Measurements from ENCODE around the gene SSRP1. TPM values are rescaled to one million over a fixed set of nuclear protein-coding genes. Genes with fewer than 3 reads are reported as not detected.

Gene SSRP1
- total and polyA plus RNA-seq, 2 of the 4 experiments (the other 2 are of a cell fraction), result 106 to 146 TPM

DNA sequence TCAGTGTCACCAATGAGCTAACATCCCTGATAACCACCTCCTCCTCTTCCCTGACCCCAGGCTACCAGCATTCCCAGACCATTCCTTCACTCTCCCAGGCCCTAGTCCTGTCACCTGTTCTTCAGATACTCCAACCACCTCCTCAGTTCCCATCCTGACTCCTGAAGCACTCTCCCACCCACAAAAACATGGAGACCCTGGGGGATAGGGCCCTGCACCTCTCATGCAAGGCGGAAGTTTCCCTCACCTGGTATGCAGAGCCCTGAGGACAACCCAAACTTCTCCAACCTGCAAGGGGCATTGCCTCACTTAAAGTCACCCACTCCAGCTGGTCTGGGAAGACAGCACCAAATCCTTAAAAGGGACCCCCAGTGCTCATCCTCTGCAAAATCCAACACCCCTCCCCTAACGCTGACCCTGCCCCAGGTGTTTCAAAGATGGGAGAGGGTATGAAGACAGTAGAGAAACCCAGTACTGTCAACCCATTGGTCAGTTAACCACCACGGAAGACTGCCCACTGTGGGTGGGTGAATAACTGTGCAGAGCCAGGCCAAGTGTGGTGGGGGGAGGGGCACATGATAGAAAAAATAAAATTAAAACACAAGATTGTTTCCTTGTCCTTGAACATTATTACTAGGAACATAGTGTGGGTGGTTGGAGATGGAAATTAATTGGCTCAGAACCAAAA lies 12.4 kb downstream of the SSRP1 start:
- dilution Hi-C loops (cut with HindIII; ENCODE audit: low sequenced_read_pairs, unreplicated experiment), result no loop called here
- peak overlapping the region; percentile 19; the same call in 1 of the 2 replicates for H4K5ac ChIP-seq (ENCODE audit: low read depth, low read length)
- CTCF ChIA-PET, result no interaction called here
- ATAC-seq (ENCODE audit: low read depth) (no peak), DNase-seq (peak; percentile 40)
- peak overlapping the region; percentile 6 for H2AFZ ChIP-seq (replicated peaks; ENCODE audit: low read length, poor library complexity)
- peak overlapping the region; percentile 86; the same call in 1 of the 2 replicates for H3K18ac ChIP-seq (ENCODE audit: low read depth, low read length)
- H3K79me1 ChIP-seq (ENCODE audit: low read depth in 1 of 2, low read length in 2 of 2), result peaks cover 15 to 59% of the 10 kb centered on the region in 2 experiments
- peak overlapping the region; percentile 97 for H3K4me3 ChIP-seq (ENCODE audit: insufficient read depth, low read depth, low read length)
- H3K4me2 ChIP-seq (ENCODE audit: low read depth, low read length), result peak overlapping the region; percentile 78
- no peaks in the 10 kb centered on the region for H3K9me3 ChIP-seq (ENCODE audit: control insufficient read depth, insufficient read depth, low read length)
- peak overlapping the region; percentile 62 for H4K91ac ChIP-seq (ENCODE audit: insufficient read depth, low read depth, low read length)
- peak overlapping the region; percentile 78 for H2AK5ac ChIP-seq (ENCODE audit: low read depth, low read length)
- peak overlapping the region; percentile 74; the same call in 1 of the 2 replicates for H3K56ac ChIP-seq (ENCODE audit: extremely low read depth, insufficient read depth, low read length)
- H2BK5ac ChIP-seq (ENCODE audit: low read depth, low read length, poor library complexity, severe bottlenecking), result peak overlapping the region; percentile 92
- peak overlapping the region; percentile 63; the same call in 2 of the 3 replicates for H2BK15ac ChIP-seq (ENCODE audit: low read depth, low read length)
- POLR2A ChIA-PET (ENCODE audit: unreplicated experiment), result interaction anchor here (3.0 kb wide), 1 partner anchor 12 kb away, joined by 16 read pairs; no protein-coding TSS in a partner anchor
- peak overlapping the region; percentile 97 for H2AK9ac ChIP-seq (replicated peaks; ENCODE audit: low read depth, low read length, poor library complexity)
- peak overlapping the region; percentile 85 for H3K4ac ChIP-seq (ENCODE audit: low read depth, low read length)
- peaks cover 42% of the 10 kb centered on the region for H3K36me3 ChIP-seq (ENCODE audit: control insufficient read depth, insufficient read depth, low read length)
- peak overlapping the region; percentile 99 for H3K9ac ChIP-seq (ENCODE audit: low read depth, low read length)
- peak overlapping the region; percentile 6; the same call in 1 of the 2 replicates for H2BK20ac ChIP-seq (ENCODE audit: low read depth, low read length)
- no TSS peak for BruUV-seq (replicated peaks)
- peak overlapping the region; percentile 83 for H3K23ac ChIP-seq (ENCODE audit: low read depth, low read length)
- peaks cover 23% of the 10 kb centered on the region for H3K4me1 ChIP-seq (ENCODE audit: control insufficient read depth, insufficient read depth, low read length)
- H3K27ac ChIP-seq (ENCODE audit: insufficient read depth, low read length), result peak overlapping the region; percentile 99
- H4K20me1 ChIP-seq (ENCODE audit: insufficient read depth, low read length), result peaks cover 41% of the 10 kb centered on the region
- peaks cover 24% of the 10 kb centered on the region for H3K9me1 ChIP-seq (ENCODE audit: insufficient read depth, low read length)
- H4K8ac ChIP-seq (ENCODE audit: low read depth in 2 of 2, low read length in 2 of 2), result peak overlapping the region; percentile 33 to 77; a peak in 2 of 4 replicates
- intact Hi-C loops (cut with micrococcal nuclease), result loop anchor here (2.0 kb wide), 2 partner anchors 75 to 483 kb away; no protein-coding TSS in a partner anchor
- in situ Hi-C loops (cut with MboI; ENCODE audit: low sequenced_read_pairs), result no loop called here
- TF ChIP-seq RAD21 (IDR thresholded peaks at IDR 0.05; ENCODE audit: low read length), result no peak
- no peak for TF ChIP-seq RFX5 (IDR thresholded peaks at IDR 0.05; ENCODE audit: low read depth, low read length)
- no peak for TF ChIP-seq MAFK (IDR thresholded peaks at IDR 0.05; ENCODE audit: low read depth, low read length)
- no peak for TF ChIP-seq BHLHE40 (IDR thresholded peaks at IDR 0.05; ENCODE audit: low read depth, low read length)
- TF ChIP-seq, protein P1, sequence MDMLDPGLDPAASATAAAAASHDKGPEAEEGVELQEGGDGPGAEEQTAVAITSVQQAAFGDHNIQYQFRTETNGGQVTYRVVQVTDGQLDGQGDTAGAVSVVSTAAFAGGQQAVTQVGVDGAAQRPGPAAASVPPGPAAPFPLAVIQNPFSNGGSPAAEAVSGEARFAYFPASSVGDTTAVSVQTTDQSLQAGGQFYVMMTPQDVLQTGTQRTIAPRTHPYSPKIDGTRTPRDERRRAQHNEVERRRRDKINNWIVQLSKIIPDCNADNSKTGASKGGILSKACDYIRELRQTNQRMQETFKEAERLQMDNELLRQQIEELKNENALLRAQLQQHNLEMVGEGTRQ (IDR thresholded peaks at IDR 0.05; ENCODE audit: low read depth, low read length), result no peak
- no peak for TF ChIP-seq MXI1 (IDR thresholded peaks at IDR 0.05; ENCODE audit: borderline replicate concordance, low read depth, low read length)
- TF ChIP-seq POLR2A (IDR thresholded peaks at IDR 0.05; ENCODE audit: low read depth, low read length), result no peak
- TF ChIP-seq, protein P2, sequence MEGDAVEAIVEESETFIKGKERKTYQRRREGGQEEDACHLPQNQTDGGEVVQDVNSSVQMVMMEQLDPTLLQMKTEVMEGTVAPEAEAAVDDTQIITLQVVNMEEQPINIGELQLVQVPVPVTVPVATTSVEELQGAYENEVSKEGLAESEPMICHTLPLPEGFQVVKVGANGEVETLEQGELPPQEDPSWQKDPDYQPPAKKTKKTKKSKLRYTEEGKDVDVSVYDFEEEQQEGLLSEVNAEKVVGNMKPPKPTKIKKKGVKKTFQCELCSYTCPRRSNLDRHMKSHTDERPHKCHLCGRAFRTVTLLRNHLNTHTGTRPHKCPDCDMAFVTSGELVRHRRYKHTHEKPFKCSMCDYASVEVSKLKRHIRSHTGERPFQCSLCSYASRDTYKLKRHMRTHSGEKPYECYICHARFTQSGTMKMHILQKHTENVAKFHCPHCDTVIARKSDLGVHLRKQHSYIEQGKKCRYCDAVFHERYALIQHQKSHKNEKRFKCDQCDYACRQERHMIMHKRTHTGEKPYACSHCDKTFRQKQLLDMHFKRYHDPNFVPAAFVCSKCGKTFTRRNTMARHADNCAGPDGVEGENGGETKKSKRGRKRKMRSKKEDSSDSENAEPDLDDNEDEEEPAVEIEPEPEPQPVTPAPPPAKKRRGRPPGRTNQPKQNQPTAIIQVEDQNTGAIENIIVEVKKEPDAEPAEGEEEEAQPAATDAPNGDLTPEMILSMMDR (conservative IDR thresholded peaks at IDR 0.05; ENCODE audit: low read depth, low read length), result no peak
- TF ChIP-seq RCOR1 (IDR thresholded peaks at IDR 0.05; ENCODE audit: insufficient replicate concordance, low read length), result no peak
- peak overlapping the region; percentile 68 for H2BK120ac ChIP-seq (ENCODE audit: low read depth, low read length)
- H3K27me3 ChIP-seq (ENCODE audit: control insufficient read depth, insufficient read depth, low read length), result no peaks in the 10 kb centered on the region
- WGBS, 2 experiments (ENCODE audit: extremely low coverage in 2 of 2, insufficient read length in 1 of 2), result no CpG with 5 or more reads among the region's 3 CpGs
- peak overlapping the region; percentile 79 for H3K14ac ChIP-seq (replicated peaks; ENCODE audit: low read depth, low read length)
